HCT116 (cell line): ENCODE results near the gene MORN5.

Source experiments
- SIN3A ChIP-seq: IDR thresholded peaks from 2 replicates; pipeline ENCODE4 v1.6.1; 2012; ENCODE audit warnings: low read depth
- TF ChIP-seq, protein P1 (sequence below), 3 experiments: fragments of 200-600 bp in 1 of 3; sonication (generic) in 1 of 3; IDR thresholded peaks in 2 of 3; conservative IDR thresholded peaks in 1 of 3; 2 replicates each; pipeline ENCODE4 v1.5.1; 2012 to 2017; ENCODE audit warnings: low read depth in 2 of 3, low read length in 2 of 3, antibody characterized with exemption in 1 of 3, borderline replicate concordance in 1 of 3, control low read depth in 1 of 3, mild to moderate bottlenecking in 1 of 3, mixed read lengths in 1 of 3, mixed run types in 1 of 3, moderate library complexity in 1 of 3; ENCODE audit not compliant: insufficient read depth in 1 of 3

- no peak for TF ChIP-seq SIN3A
- TF ChIP-seq, protein P1, sequence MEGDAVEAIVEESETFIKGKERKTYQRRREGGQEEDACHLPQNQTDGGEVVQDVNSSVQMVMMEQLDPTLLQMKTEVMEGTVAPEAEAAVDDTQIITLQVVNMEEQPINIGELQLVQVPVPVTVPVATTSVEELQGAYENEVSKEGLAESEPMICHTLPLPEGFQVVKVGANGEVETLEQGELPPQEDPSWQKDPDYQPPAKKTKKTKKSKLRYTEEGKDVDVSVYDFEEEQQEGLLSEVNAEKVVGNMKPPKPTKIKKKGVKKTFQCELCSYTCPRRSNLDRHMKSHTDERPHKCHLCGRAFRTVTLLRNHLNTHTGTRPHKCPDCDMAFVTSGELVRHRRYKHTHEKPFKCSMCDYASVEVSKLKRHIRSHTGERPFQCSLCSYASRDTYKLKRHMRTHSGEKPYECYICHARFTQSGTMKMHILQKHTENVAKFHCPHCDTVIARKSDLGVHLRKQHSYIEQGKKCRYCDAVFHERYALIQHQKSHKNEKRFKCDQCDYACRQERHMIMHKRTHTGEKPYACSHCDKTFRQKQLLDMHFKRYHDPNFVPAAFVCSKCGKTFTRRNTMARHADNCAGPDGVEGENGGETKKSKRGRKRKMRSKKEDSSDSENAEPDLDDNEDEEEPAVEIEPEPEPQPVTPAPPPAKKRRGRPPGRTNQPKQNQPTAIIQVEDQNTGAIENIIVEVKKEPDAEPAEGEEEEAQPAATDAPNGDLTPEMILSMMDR (IDR thresholded peaks at IDR 0.05 in 2 of 3, conservative IDR thresholded peaks at IDR 0.05 in 1 of 3; ENCODE audit: borderline replicate concordance in 1 of 3, insufficient read depth in 1 of 3, low read depth in 2 of 3, low read length in 2 of 3) = no peak
Observed at GRCh38 chr9:122179690-122180074, 20.0 kb downstream of the MORN5 start.
